ENCODE results near the gene EIF4ENIF1.

DNA sequence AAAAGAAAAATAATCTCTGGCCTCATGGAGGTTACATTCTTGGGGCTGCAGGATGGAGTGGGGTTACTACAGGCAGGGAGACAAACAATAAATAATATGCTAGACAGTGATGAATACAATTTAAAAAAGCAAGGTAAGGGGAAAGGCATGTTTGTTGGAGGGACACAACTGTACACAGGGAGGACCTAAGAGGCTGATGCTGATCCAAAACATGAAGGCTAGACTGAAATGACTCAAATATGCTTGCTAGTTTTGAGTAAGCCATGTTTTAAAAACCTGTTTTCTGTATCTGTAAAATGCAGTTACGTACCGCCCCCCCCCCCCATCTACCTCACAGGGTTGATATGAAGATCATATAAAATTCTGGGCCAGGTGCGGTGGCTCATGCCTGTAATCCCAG lies 44.0 kb downstream of the EIF4ENIF1 start:
- TF ChIP-seq POLR2A (IDR thresholded peaks at IDR 0.05), result no peak
- TF ChIP-seq, protein P1, sequence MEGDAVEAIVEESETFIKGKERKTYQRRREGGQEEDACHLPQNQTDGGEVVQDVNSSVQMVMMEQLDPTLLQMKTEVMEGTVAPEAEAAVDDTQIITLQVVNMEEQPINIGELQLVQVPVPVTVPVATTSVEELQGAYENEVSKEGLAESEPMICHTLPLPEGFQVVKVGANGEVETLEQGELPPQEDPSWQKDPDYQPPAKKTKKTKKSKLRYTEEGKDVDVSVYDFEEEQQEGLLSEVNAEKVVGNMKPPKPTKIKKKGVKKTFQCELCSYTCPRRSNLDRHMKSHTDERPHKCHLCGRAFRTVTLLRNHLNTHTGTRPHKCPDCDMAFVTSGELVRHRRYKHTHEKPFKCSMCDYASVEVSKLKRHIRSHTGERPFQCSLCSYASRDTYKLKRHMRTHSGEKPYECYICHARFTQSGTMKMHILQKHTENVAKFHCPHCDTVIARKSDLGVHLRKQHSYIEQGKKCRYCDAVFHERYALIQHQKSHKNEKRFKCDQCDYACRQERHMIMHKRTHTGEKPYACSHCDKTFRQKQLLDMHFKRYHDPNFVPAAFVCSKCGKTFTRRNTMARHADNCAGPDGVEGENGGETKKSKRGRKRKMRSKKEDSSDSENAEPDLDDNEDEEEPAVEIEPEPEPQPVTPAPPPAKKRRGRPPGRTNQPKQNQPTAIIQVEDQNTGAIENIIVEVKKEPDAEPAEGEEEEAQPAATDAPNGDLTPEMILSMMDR (IDR thresholded peaks at IDR 0.05), result no peak

Measured in adrenal gland (tissue), 5 donors.